GM18909 (cell line): ENCODE results near the gene QRFP.

Experiments
- ATAC-seq: cut with Tn5 transposase; IDR thresholded peaks from one replicate; pipeline ENCODE4 v1.9.1; 2021; ENCODE audit warnings: mild to moderate bottlenecking; ENCODE audit not compliant: unreplicated experiment, poor library complexity

The QRFP gene

DNA sequence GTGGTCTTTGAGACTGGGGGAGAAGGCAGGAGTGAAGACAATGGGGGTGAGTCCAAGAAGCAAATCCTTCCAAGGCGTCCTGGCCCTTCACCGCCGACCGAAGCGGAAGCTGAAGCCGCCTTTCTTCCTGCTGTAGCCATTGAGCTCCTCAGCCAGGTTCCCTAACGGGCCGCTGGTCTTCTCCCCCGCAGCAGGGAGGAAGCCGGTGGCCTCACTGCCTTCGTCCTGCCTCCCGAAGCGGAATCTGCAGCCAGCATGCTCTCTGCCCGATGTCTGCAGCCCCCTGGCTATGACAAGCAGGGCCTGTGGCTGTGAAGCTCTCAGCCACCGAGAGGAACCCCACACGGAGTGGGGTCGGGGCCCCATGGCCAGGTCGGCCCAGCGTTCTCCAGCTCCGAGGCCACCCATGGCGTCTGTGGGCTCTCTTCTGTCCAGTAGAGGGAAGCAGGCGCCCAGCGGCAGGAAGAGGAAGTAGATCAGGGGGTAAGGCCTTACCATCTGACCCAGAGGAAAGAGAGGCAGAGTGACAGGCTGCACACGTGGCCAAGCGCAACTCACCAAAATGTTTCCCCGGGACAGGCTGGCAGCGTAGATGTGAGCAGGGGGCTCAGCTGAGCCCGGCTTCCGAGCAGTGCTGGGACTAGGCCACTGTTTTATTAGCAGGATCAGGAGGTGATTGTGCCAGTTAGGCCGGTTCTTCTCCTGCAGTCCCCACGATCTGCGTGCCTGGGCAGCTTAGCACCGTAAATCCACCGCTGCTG lies 3.1 kb downstream of the QRFP start:
- ATAC-seq = no peak

DNA sequence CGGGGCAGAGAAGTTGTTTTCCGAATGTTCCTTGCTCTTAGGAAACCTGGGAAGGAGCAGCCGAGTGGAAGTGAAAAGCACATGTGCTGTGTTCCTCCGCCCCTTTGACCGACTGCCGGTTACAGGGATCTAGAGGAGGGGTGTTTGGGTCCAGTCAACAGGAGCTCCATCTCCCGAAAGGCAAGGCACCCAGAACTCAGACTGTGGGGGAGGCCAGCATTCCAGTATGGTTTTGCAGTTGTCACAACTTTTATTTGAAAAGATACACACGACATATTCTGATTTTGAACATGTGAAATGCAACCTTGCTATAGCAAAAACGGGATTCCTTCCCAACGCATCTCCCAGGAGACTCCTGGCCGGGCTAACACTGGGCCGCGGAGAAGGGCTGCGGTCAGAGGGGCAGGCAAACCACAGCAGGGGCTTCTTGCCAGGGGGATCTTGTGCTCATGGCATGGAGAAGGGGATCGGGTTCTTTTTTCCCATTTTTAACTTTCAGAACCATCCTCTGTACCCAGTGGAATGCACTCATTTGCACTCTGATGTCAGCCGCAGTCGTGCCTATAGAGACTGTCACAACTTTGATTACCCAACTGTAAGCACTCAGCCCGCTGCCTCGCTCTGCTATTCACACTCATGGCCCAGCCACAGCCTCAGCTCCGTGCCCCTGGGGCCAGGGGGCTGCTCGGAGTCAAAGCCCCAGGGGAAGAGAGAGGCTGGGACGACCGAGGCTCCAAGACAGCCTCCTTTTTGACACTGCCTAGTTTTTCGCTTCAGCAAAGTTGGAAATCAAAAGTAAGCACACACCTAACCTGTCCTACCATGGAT lies 3.9 kb downstream of the QRFP start:
- ATAC-seq = no peak

DNA sequence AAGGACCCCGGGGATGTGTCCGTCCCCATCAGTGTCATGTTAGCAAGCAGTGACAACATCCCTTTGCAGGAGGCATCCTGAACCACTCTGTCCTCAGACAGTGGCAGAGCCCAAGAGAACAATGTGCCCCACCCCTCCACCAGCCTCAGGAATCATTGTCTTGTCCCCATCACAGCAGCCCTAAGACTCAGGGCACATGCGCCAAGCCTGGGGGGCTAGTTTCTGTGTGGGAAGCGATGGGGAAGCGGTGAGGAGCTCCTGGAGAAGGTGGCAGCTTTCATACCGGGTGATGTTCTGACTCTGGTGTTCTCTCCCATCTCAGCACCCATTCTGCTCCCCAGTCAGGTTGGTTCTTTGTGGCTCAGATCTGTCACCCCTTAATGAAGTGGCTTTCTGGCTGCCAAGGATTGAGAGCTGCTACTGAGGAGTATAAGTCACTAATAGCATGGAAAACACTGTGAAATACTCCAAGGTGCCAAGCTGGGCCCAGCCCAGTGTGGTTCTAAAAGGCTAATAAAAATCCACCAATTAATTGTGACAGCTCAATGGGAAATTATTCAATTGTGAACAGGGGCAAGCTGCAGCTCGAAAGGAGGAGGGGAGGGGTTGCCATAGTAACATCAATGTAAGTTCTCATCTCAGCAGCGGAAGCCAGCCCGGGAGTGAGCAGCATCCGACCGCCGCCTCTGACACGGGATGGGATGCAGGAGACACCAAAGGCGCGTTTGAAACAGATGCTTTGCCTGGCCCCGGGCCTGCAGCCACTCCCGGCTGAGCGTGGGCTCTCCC lies 4.7 kb downstream of the QRFP start:
- no peak for ATAC-seq

DNA sequence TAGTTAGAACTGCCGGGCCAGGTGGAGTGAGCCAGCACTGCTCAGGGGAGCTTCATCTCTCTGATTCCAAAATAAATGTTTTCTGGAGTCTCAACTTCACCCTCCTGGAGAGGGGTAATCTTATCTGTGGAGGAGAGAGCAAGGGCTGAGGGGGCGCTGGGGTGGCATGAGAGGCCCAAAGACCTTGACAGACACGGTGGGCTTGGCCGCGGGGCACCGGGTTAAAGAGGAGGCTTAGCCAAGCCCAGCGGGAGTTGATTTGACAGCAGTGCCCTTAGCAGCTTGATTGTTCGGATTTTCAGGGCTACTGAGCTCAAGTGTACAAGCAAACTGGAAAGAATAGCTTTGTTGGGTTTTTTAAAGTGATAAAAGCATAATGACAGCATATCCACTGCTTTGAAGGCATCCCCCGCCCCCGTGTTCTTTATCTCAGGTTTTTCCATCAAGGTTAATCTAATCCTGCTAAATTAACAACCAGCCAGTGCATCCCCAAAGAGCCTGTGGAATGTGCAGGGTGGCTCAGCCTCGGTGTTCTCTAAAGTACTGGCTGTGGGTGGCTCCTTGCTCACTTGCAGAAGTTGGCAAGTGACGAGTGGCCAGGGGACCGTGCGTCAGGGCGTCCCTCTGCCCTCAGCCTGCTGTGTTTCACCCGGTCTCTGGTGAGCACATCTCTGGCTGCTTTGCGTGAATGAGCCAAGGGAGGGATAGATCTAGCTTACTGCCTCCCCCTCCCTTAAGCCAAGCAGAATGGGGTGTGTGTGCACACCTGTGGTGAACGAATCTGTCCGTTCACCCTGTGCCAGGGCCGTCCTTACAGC lies 5.5 kb downstream of the QRFP start:
- ATAC-seq = no peak

DNA sequence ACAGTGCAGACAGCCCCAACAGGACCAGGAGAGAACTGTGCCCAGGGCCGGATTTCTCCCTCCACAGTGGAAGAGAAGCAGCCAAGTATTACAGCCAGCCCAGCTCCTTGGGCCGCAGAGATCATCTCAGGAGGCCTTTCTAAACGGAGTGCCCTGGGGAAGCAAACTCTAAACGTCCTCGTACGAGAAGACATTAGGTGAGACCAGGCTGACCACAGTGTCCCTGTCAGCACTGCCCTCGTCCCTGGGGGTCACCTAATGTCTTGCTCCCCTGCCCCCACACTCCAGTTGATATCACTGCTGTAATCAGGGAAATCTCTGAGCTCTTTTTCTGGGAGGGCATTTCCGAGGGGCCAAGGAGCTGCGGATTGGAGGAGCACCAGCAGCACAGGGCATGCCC lies 6.5 kb downstream of the QRFP start:
- no peak for ATAC-seq

DNA sequence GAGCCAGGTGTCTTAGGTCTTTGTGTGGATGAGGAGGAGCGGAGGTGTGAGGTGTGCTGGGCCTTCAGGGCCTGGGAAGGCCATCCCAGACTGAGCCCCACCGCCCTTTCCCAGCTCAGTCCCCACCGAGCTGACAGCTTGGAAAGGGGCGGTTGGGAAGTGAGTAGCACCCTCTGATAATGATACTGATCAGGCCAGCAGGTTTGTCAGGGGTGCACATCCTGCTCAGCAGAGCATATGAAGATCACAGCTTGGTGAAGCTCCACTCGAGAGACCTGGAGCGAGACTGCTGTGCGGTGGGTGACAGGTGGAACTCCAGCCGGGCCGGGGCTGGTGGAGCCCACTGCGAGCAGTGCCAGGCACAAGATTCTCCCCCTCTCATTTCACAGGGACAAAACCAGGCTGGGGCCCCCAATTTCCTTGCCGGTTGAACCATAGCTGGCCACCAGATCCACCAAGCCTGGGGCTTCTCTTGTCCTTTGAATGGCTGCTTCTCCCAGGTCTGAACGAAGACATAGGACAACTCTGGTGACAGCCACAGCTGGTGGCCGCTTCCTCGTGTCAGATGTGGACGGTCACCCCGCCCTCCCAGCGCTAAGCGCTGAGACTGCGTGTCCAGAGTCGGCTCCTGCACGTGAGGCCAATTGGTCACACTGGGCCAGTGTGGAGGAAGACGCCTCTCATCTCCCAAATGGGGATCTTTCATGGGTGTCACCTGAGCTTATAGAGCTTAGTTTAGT lies 8.3 kb downstream of the QRFP start:
- ATAC-seq = no peak

DNA sequence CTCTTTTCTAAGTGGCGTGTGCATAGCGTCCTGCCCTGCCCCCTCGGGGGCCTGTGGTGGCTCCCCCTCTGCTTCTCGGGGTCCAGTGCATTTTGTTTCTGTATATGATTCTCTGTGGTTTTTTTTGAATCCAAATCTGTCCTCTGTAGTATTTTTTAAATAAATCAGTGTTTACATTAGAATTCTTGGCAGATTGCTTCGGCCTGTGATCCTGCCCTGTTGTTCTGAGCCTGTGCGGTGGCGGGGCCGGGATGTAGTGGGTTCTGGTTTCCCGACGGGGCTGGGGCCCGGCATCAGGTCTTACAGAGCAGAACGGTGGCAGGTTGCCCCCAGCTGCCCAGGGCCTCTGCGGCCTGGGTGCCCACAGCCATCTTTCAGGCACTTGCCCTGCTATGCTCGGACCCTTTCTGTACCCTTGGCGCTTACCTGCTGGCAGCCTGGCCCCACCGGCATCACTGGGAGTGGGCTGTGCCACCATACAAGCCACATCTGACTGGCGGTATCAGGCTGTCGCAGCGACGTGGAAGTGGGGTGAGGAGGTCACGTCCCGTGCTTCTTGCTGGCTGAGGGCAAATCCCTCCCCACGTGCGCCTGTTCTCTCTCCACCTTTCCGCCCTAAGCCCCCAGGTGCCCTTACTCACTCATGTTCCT lies 9.0 kb downstream of the QRFP start:
- no peak for ATAC-seq

DNA sequence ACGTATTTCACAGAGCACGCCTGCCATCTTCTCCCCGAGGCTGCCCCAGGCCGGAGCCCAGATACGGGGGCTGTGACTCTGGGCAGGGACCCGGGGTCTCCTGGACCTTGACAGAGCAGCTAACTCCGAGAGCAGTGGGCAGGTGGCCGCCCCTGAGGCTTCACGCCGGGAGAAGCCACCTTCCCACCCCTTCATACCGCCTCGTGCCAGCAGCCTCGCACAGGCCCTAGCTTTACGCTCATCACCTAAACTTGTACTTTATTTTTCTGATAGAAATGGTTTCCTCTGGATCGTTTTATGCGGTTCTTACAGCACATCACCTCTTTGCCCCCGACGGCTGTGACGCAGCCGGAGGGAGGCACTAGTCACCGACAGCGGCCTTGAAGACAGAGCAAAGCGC lies 9.6 kb downstream of the QRFP start:
- ATAC-seq = no peak

DNA sequence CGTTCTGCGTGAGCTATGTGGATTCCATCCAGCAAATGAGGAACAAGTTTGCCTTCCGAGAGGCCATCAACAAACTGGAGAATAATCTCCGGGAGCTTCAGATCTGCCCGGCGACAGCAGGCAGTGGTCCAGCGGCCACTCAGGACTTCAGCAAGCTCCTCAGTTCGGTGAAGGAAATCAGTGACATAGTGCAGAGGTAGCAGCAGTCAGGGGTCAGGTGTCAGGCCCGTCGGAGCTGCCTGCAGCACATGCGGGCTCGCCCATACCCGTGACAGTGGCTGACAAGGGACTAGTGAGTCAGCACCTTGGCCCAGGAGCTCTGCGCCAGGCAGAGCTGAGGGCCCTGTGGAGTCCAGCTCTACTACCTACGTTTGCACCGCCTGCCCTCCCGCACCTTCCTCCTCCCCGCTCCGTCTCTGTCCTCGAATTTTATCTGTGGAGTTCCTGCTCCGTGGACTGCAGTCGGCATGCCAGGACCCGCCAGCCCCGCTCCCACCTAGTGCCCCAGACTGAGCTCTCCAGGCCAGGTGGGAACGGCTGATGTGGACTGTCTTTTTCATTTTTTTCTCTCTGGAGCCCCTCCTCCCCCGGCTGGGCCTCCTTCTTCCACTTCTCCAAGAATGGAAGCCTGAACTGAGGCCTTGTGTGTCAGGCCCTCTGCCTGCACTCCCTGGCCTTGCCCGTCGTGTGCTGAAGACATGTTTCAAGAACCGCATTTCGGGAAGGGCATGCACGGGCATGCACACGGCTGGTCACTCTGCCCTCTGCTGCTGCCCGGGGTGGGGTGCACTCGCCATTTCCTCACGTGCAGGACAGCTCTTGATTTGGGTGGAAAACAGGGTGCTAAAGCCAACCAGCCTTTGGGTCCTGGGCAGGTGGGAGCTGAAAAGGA lies 10.9 kb downstream of the QRFP start:
- no peak for ATAC-seq

DNA sequence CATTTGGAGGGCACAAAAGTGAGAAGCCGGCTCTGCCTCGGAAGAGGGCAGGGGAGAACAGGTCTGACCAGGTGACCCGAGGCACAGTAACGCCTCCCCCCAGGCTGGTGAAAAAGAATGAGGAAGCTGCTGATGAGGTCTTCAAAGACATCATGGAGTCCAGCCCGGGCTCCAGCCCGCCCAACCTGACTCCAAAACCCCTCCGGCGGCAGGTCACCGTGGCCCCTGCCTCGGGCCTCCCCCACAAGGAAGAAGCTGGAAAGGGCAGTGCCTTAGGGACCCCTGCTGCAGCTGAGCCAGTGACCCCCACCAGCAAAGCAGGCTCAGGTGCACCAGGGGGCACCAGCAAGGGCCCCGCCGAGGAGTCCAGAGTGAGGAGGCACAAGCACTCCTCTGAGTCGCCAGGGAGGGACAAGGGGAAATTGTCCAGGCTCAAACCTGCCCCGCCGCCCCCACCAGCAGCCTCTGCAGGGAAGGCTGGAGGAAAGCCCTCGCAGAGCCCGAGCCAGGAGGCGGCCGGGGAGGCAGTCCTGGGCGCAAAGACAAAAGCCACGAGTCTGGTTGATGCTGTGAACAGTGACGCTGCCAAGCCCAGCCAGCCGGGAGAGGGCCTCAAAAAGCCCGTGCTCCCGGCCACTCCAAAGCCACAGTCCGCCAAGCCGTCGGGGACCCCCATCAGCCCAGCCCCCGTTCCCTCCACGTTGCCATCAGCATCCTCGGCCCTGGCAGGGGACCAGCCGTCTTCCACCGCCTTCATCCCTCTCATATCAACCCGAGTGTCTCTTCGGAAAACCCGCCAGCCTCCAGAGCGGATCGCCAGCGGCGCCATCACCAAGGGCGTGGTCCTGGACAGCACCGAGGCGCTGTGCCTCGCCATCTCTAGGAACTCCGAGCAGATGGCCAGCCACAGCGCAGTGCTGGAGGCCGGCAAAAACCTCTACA lies 11.8 kb downstream of the QRFP start:
- ATAC-seq = no peak

DNA sequence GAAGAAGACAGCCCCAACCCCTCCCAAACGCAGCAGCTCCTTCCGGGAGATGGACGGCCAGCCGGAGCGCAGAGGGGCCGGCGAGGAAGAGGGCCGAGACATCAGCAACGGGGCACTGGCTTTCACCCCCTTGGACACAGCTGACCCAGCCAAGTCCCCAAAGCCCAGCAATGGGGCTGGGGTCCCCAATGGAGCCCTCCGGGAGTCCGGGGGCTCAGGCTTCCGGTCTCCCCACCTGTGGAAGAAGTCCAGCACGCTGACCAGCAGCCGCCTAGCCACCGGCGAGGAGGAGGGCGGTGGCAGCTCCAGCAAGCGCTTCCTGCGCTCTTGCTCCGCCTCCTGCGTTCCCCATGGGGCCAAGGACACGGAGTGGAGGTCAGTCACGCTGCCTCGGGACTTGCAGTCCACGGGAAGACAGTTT lies 12.5 kb downstream of the QRFP start:
- no peak for ATAC-seq

DNA sequence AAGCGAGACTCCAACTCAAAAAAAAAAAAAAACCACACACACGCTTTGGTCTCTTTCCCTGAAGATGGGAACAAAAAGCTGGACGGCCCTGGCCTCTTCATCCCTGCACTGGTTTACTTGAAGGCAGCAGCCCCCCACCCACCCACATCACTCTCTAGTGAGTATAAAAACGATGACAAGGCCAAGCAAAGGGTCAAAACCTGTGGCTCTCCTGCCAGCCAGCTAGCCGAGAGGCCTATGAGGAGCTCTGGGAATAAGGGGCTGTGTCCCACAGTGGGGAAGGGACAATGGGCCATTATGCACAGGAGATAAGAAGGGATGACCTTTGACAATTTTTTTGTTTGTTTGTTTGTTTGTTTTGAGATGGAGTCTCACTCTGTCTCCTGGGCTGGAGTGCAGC lies 13.1 kb downstream of the QRFP start:
- no peak for ATAC-seq

DNA sequence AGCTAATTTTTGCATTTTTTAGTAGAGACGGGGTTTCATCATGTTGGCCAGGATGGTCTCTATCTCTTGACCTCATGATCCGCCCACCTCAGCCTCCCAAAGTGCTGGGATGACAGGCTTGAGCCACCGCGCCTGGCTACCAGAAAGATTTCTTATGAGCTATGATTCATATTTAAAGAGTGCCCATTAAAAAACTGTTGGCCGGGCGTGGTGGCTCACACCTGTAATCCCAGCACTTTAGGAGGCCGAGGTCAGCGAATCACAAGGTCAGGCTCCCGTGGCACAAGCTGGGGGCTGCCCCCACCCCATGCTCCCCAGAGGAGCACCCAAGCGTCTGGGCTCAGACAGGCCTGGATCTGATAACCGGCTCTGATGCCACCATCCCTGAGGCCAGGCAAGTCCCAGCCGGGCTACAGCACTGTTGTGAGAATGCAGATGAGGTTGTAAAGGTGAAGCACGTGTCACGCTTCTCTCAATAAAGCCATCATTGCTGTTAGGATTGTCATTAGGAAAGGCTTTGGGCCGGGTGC lies 13.9 kb downstream of the QRFP start:
- no peak for ATAC-seq

DNA sequence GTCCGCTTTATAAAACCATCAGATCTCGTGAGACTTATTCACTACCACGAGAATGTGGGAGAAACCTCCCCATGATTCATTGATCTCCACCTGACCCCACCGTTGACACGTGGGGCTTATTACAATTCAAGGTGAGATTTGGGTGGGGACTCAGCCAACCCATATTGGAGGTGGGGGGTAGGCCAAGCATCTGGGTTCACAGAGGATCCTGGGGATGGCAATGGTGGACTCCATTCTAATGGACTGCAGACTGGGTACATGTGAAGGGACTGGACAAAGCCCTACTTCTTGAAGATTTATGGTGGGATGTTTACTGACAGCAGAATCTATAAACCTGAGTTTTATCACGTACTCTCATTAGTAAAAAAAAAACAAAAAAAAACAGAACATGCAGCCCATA lies 15.1 kb downstream of the QRFP start:
- no peak for ATAC-seq

DNA sequence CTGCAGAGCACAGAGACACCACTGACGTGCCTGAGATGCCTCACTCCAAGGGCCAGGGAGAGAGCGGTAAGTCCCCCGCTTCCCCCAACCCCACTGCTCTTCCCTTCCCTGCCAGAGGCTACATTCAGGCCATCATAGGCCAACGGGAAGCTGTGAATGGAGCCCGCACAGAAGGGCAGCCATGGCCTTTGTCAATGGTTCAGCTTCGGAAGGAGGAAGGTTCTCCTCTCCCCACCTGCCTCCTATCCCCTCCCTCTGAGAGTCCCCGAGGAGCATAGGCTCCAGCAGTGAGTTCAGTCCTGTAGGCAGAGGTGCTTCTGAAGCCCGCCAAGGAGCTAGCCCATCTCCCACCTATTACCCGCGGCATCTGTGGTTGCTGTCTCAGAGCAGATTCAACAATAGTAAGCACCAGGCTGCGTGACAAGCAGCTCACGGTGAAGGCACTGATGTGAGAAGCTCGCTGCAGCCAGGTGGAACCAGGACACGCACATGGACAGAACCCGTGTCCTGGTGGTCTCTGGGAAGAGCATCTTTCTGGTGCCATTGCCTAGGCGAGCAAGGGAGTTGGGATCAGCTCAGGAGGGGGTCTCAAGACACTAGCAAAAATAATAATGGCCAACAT lies 15.9 kb downstream of the QRFP start:
- ATAC-seq = no peak

DNA sequence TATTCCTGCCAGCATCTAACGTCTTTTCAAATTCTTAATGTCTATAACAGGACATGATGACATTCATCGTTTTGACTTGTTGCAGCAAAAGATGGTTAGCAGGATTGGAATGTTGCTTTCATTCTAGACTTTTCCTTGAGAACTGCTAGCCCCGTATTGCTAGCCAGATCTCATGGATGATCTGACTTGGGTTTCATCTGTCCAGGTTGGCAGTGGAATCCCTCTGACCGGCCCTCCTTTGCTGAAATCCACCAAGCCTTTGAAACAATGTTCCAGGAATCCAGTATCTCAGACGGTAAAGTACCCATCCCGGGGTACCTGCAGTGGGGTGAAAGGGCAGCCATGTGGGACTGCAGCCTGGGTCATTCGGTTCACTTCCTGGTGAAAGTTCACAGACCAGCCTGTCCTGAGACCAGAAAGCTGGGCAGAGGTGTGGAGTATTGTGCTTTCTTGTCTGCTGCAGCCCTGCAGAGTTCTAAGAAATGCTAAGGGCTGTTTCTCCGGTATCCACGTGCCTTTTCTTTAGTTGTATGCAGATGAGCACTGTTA lies 16.7 kb downstream of the QRFP start:
- ATAC-seq = no peak
